Right lung (tissue), 5 donors: ENCODE results near the gene GON7. TPM values are rescaled to one million over a fixed set of nuclear protein-coding genes. Genes with fewer than 3 reads are reported as not detected.
"Not testable (repeated sequence)": the region's sequence is repeated elsewhere in the genome, so short reads cannot be mapped to it uniquely, and the experiment has no call there.

Experiments used
- DNase-seq, 2 donors: peaks; one replicate each; pipeline ENCODE4 v3.0.0-alpha.2; 2013
- polyA plus RNA-seq, 5 donors: library from polyadenylated mRNA; unstranded; fragments of 120-200 nt; gene quantifications; one replicate each; pipeline versions ENCODE4 v1.2.1 to v1.2.3, GENCODE V29; 2013; ENCODE audit warnings: inconsistent platforms in 1 of 5, low replicate concordance in 1 of 5; ENCODE audit not compliant: insufficient read length in 5 of 5, insufficient read depth in 1 of 5

The GON7 gene
- polyA plus RNA-seq, 5 donors: 13.9 to 16.3 (median 15.4) TPM

DNA sequence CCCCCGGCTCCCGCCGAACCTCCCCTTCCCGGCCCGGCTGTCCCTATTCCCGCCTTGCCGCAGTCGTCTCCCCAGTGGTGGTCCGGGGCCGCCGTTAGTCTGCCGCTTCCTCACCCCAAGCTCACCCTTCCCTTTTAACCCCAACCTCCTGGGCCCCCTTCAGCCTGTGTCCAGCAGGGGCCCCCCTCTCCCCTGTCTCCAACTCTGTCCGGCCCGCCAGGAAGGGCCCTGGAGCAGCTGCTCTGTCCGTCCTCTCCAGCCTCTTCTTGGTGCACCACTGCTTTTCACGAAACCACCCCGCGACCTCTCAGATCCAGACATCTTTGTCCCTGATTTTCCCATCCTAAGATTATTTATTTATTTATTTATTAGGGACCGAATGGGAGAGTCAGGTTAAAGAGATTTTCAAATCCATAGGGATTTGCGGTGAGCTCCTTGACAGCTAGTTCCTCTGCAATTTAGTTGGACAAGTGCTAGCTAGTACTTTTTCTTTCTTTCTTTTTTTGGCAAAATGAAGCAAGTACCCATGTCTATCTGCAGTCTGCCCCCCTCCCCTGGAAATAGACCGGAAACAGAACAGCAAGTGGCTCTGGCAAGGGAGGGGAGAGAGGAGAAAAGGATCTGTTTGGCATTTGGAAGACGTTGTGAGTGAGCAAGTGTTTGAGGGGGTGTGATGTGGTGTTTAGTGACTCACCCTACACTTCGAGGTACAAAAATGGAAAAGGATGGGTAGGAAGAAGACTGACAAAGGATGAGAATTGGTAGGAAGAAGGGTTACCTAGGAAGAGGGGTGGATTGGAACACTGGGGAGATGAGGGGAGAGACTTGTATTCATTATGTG lies 823 bp upstream of the GON7 start:
- DNase-seq: peak in 1 of 2 donors; percentile 55

DNA sequence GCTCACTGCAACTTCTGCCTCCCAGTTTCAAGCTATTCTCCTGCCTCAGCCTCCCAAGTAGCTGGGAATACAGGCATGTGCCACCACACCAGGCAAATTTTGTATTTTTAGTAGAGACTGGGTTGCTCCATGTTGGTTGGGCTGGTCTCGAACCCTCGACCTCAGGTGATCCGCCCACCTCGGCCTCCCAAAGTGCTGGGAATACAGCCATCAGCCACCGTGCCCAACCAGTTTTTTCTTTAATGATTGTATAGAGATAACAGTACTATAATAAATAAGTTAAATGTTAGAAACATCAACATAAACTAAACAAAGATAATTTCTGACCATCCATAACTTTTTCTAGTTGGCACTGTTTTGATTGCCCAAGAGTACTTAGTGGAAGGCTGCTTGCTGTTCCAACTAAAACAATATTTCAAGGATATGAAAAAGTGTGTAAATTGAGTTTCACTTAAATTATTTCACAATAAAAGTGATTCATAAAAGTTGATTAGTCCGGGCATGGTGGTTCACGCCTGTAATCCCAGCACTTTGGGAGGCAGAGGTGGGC lies 5.6 kb downstream of the GON7 start:
- no peak for DNase-seq

DNA sequence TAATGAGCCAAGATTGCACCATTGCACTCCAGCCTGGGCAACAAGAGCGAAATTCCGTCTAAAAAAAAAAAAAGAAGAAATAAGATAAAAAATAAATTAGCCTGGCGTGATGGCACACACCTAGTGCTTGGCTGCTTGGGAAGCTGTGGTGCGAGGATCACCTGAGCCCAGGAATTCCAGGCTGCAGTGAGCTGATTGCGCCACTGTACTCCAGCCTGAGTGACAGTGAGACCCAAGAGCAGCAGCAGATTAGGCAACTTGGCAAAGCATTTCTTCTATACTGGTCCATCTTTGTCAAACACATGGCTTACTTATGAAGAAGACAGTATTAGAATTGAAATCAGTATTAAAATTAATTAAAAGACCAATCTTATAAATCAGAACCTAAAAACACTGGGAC lies 6.3 kb downstream of the GON7 start:
- DNase-seq: no peak

DNA sequence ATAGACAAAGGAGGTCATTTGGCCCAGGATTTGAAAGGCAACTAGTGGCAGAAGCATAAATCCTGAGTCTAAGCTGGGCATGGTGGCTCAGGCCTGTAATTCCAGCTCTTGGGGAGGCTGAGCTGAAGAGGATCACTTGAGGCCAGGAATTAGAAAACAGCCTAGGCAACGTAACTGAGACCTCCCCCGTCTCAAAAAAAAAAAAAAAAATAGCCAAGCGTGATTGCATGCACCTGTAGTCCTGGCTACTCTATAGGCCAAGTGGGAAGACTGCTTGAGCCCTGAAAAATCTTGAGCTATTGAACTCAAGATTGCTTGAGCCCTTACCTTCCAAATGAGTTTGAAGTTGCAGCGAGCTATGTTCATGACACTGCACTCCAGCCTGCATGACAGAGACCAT lies 7.8 kb downstream of the GON7 start:
- no peak for DNase-seq

DNA sequence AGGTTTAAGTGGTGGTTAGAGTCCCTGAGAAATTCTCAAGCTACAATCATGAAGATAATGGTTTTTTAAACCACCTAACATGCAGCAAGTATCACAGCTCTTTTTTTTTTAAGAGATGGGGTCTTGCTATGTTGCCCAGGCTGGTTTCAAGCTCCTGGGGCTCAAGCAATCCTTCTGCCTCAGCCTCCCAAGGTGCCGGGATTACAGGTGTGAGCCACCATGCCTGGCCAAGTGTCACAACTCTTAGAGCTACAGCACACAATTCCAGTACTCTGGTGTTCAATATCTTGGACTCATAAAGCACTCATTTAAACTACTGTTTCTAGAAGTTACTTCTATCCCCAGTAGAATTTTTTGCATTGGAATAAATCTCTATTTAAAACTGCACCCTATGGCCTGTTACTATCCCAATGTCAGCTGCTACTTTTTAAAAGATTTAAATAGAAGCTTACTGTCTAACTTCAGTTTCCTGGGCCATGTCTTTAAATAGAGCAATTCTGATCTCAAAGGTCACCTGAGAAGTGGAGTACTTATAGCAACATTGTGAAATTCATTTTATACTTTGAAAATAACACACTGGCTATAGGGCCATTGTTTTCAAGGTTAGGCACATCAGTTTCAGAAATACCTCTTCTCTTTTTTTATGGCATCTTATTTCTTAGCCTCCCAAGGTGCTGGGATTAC lies 11.4 kb downstream of the GON7 start:
- no peak for DNase-seq

DNA sequence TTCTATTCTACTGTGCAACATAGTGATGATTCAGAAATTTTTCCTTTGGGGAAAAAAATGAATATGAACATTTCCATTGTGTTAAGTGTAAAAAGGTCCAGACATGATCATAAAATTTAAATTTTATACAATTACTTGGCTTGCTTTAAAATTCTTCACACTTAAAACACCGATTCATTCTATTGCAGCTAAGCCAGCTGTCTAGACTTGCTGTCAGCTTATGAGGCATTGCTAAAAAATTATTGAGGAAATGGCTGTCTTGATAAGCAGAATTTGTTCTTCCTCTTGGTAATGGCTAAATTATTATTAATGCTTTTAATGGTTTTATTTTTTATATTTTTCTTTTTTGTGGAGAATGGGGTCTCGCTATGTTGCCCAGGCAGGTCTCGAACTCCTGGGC lies 19.9 kb downstream of the GON7 start:
- DNase-seq: no peak

DNA sequence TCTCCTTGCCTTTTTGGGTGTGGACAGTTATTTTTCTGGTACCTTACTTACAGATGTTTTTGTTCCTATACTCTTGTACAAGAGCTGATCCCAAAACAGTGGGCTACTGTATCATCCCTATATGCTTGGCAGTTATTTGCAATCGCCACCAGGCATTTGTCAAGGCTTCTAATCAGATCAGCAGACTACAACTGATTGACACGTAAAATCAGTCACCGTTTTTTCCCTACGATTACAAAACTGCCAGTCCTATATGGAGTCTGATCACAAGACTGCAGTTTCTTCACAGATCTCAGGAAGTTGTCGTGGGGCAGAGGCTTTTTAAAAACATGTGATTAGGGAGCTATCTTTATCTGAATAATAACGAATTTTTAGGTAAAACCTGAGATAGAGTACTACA lies 20.4 kb downstream of the GON7 start:
- DNase-seq: no peak

DNA sequence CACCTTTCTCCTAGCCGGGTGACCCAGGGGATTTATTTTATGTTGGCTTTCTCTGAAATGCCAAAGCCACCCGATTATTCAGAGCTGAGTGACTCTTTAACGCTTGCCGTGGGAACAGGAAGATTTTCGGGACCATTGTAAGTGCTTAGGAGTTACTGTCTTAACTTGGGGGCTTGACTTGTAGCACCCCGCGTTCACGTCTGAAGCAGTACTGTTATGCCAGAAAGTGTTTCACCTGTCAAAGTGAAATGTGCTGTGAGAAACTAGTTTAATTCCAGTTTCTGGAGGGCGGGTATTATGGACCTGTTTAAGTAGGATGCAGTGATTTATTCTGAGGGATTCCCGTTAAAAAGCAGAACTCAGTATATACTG lies 21.5 kb downstream of the GON7 start:
- DNase-seq: peak in 1 of 2 donors; percentile 6

DNA sequence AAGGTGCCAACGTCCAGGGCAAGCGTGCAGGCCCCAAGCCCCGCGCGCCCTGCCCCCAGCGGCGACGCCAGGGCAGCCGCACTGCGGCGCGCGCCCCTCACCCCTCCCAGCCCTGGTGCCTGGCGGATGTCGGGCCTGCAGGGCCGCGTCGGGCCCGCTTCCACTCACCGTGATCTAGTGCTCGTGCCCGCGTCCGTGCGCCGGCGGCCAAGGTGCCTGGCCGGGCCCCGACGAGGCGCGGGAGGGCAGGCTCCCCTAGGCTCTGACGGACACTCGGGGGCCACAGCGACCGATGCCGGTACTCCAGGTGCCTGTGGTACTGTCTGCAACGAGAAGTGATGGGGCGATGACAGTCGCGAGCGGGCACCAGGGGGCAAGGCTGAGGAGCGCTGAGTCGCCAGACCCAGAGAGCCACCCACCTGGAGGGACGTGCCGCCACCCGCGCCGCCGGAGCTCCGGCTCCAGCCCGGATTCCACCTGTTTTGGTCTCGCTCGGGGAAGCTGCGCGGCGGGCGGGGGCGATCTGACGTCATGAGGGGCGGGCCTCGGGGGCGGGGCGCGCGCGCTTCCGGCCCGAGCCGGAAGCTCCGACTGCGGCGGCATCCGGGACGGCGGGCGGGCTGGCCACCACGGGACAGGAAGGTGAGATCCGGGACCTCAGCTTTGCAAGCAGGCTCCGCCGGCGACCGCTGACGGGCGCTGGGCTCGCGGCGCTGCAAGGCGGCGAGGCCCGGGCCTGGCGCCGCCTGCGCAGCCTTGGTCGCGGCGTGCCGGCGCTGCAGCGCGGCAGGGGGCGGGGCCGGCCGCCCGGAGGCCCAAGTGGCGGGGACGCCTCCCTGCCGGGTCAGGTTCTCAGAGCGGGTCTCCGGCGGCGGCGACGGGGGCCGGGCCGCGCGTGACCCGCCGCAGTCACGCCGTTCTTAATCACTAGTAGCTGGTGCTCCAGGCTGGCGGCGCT lies 22.2 kb downstream of the GON7 start, which contains the start of the genes LYSET and MOAP1:
TSS of gene LYSET (plus strand) at position 927 of the 958 bp plus-strand sequence. CDS start 89 bp downstream, outside the sequence.
TSS of gene MOAP1 (minus strand) at position 507 of the 958 bp plus-strand sequence. CDS start 655 bp downstream, outside the sequence.
- peak; percentile 82 to 86 for DNase-seq

DNA sequence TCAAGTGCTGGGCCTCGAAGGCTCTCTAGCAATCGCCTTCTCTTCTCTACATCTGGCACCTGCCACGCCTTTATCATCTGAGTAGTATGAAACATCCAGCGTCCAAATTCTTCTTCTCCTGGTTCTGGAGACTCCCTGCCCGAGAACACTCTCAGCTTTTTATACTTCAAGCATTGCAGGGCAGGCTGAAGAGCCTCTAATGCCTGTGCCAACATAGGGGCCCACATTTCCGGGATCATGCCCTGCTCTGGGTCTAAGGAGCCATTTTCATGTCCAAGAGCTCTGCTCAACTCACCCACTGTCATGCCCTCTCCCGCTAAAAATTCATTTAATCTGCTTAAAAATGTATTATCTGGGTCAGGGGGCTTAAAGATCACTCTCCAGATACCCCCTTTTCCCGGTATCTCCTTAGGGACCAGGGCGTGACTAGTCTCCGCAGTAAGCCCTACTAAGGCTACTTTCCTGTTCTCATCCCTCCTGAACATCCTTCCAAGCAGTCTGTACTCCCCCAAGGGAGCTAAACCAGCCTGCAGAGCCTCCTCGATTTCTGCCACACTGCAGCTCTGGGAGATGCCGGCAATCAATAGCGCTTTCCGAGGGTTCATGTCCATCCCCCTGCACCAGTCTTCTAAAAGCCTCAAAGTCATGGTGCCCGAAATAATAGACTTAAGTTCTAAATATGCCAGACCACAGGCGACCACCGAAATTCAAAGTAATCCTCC lies 23.1 kb downstream of the GON7 start:
- no peak for DNase-seq

DNA sequence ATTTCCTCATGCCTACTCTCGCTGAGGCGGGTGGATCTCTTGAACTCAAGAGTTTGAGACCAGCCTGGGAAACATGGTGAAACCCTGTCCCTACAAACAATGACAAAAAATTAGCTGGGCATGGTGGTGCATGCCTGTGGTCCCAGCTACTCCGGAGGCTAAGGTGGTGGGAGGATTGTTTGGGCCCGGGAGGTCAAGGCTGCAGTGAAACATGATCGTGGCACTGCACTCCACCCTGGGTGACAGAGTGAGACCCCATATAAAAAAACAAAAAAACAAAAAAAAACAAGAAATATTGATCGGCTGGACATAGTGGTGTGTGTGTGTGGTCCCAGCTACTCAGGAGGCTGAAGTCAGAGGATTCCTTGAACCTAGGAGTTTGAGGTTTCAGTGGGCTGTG lies 31.4 kb downstream of the GON7 start:
- DNase-seq: no peak

DNA sequence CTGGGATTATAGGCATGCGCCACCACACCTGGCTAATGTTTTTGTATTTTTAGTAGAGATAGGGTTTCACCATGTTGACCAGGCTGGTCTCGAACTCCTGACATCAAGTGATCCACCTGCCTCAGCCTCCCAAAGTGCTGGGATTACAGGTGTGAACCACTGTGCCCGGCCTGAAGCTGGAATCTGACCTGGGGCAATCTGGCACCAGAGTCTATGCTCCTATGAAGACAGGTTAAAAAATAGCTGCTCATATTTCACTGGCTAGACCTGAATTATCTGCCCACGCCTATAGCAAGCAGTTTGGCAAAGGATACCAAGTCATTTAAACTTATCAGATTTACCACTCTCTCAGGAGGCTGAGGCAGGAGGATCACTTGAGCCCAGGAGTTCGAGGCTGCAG lies 32.1 kb downstream of the GON7 start:
- DNase-seq: not testable (repeated sequence)

DNA sequence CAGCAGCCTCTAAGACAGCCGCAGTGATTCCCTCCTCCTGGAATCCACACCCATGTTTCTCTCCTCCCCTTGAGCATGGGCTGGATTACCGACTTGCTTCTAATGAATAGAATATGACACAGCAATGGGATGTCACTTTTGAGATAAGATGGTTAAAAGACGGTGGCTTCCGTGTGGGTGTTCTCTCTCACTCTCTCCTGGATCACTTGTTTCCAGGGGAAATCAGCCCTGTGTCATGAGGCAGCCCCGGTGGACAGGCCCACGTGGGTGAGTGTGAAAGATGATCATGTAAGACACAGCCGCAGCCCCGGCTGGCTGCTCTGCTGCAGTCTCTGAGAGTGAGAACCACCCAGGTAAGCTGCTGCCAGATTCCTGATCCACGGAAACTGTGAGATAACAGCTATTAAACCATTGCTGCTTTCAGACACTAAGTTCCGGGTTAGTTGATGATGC lies 32.9 kb downstream of the GON7 start:
- no peak for DNase-seq

DNA sequence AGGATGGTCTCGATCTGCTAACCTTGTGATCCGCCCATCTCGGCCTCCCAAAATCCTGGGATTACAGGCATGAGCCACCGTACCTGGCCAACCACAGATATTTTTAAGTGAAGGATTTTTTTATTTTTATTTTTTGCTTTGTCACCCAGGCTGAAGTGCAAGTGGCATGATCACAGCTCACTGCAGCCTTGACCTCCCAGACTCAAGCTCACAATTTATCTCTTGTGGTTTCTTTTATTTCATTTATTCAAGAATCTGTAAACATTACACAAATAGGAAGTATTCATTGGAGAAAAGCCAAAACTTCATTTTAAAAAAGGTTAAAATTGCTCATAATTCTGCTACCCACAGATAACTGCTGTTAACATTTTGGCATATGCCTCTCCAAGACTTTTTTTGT lies 35.5 kb downstream of the GON7 start:
- no peak for DNase-seq

DNA sequence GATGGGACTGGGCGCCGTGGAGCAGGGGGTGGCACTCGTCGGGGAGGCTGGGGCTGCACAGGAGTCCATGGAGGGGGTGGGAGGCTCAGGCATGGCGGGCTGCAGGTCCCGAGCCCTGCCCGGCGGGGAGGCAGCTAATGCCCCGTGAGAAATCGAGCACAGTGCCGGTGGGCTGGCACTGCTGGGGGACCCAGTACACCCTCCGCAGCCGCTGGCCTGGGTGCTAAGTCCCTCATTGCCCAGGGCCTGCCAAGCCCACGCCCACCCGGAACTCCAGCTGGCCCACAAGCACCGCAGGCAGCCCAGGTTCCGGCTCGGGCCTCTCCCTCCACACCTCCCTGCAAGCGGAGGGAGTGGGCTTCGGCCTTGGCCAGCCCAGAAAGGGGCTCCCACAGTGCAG lies 36.7 kb downstream of the GON7 start:
- not testable (repeated sequence) for DNase-seq

DNA sequence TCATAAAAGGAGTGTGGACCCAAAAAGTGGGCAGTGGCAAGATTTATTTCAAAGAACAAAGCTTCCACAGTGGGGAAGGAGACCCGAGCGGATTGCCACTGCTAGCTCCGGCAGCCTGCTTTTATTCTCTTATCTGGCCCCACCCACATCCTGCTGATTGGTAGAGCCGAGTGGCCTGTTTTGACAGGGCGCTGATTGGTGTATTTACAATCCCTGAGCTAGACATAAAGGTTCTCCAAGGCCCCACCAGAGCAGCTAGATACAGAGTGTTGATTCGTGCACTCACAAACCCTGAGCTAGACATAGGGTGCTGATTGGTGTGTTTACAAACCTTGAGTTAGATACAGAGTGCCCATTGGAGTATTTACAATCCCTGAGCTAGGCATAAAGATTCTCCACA lies 37.2 kb downstream of the GON7 start:
- not testable (repeated sequence) for DNase-seq

DNA sequence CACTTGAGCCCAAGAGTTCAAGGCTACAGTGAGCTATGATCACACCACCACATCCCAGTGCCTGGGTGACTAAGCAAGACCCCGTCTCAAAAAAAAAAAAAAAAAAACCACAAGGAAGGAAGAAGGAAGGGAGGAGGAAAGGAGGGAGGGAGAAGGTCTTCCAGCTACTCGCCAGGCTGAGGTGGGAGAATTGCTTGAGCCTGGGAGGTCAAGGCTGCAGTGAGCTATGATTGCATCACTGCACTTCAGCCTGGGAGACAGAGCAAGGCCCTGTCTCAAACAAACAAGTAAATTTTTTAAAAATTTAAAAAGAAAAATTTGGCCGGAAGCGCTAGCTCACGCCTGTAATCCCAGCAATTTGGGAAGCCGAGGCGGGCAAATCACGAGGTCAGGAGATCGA lies 38.3 kb downstream of the GON7 start:
- DNase-seq: not testable (repeated sequence)

DNA sequence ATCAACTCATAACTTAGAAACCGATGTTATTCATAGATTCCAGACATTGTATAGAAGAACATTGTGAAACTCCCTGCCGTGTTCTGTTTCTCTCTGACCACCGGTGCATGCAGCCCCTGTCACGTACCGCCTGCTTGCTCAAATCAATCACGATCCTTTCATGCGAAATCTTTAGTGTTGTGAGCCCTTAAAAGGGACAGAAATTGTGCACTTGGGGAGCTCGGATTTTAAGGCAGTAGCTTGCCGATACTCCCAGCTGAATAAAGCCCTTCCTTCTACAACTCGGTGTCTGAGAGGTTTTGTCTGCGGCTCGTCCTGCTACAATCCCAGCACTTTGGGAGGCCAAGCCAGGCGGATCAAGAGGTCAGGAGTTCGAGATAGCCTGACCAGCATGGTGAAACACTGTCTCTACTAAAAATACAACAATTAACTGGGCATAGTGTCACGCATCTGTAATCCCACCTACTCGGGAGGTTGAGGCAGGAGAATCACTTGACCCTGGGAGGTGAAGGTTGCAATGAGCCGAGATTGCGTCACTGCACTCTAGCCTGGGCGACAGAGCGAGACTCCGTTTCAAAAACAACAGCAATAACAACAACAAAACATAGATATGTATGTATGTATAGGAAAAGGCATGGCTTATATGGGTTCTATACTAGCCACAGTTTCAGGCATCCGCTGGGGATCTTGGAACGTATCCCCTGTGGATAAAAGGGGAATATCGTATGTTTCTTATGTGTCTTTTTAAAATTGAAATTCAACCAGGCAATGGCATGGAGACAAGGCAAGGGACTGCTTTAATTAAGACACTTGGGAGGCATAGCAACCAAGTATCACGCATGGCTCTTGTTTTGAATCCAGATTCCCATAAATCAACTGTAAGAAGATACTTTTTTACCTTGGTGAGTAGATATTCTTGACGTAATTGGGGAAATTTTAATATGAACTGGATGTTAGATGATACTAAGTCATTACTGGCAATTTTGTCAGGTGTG lies 41.3 kb downstream of the GON7 start:
- DNase-seq: not testable (repeated sequence)

DNA sequence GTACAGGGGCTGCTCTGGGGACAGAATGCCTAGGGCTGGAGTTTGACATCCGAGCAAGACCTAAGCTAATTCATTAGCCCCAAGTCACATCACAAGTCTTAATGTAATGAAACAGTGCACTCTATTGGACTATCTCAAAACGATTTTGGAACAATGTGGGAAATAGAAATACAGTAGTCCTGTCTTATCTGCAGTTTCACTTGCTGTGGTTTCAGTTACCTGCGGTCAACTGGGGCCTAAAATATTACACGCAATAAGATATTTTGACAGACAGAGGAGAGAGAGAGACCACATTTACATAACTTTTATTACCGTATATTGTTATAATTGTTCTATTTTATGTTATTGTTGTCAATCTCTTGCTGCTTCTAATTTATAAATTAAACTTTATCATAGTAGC lies 43.3 kb downstream of the GON7 start:
- no peak for DNase-seq
